Activated CD4-positive, alpha-beta T cell treated with anti-CD3 and anti-CD28 coated beads, Interleukin-2, amount 10 ng/mL, durations not matched to agents 7 days and 5 days (primary cell): Measurements from ENCODE around the gene CLEC4E. TPM values are rescaled to one million over a fixed set of nuclear protein-coding genes. Genes with fewer than 3 reads are reported as not detected.

Experiments used
- CTCF ChIA-PET: fragments of 350-600 bp; sonication (Branson Sonifier 250); formaldehyde crosslinking; loops from one replicate; lab custom pipeline; 2021; ENCODE audit warnings: antibody characterized with exemption; lab: Charles Lee
- POLR2A ChIA-PET: fragments of 350-600 bp; sonication (Branson Sonifier 250); formaldehyde crosslinking; loops from one replicate; lab custom pipeline; 2021; ENCODE audit warnings: antibody characterized with exemption; lab: Charles Lee
- DNase-seq: peaks from one replicate; pipeline ENCODE4 v3.0.0-alpha.2; 2020
- H3K27ac Mint-ChIP-seq: one replicate; pipeline ENCODE4 v1.8.0; 2021; ENCODE audit warnings: mild to moderate bottlenecking, moderate library complexity, mixed read lengths
- H3K27me3 Mint-ChIP-seq: one replicate; pipeline ENCODE4 v1.8.0; 2021; ENCODE audit warnings: mixed read lengths
- H3K36me3 Mint-ChIP-seq: one replicate; pipeline ENCODE4 v1.8.0; 2021; ENCODE audit warnings: low read depth, mixed read lengths
- H3K4me1 Mint-ChIP-seq: one replicate; pipeline ENCODE4 v1.8.0; 2021; ENCODE audit warnings: mixed read lengths
- H3K4me3 Mint-ChIP-seq: one replicate; pipeline ENCODE4 v1.8.0; 2021; ENCODE audit warnings: mild to moderate bottlenecking, moderate library complexity, mixed read lengths
- H3K9me3 Mint-ChIP-seq: one replicate; pipeline ENCODE4 v1.8.0; 2021; ENCODE audit warnings: mixed read lengths
- total RNA-seq, 2 experiments: library from RNA; stranded (reverse); gene quantifications; one replicate each; pipeline ENCODE4 v1.2.3, GENCODE V29; 2021

Gene CLEC4E
- total RNA-seq, 2 experiments from 2014 or later, result not detected

DNA sequence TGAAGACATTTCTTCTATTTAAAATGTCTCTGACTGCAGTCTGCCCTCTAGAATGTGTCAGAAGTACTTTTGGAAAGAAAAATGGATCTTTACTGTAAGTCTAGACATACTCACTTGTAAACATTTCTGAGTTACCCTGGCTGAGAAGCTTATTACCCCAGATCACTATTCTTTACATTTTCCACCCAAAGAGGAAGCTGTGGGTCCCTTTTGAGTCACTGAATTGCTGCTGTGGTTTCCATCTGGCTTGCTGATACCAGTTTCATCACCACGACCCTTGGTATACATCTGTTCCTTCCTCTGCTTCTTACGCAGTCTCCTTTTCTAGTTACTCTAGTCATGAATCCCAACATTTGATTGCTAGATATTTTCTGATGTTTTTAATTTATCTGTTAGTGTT lies 47.6 kb downstream of the CLEC4E start:
- ChIA-PET CTCF (no interaction called here), POLR2A (no interaction called here)
- Mint-ChIP-seq H3K9me3 (no peaks in the 10 kb centered on the region), H3K4me1 (peaks cover 23% of the 10 kb centered on the region), H3K27me3 (peaks cover 46% of the 10 kb centered on the region), H3K27ac (peak overlapping the region; percentile 20), H3K36me3 (no peaks in the 10 kb centered on the region), H3K4me3 (no peak overlapping the region)
- DNase-seq, result peak; percentile 67

DNA sequence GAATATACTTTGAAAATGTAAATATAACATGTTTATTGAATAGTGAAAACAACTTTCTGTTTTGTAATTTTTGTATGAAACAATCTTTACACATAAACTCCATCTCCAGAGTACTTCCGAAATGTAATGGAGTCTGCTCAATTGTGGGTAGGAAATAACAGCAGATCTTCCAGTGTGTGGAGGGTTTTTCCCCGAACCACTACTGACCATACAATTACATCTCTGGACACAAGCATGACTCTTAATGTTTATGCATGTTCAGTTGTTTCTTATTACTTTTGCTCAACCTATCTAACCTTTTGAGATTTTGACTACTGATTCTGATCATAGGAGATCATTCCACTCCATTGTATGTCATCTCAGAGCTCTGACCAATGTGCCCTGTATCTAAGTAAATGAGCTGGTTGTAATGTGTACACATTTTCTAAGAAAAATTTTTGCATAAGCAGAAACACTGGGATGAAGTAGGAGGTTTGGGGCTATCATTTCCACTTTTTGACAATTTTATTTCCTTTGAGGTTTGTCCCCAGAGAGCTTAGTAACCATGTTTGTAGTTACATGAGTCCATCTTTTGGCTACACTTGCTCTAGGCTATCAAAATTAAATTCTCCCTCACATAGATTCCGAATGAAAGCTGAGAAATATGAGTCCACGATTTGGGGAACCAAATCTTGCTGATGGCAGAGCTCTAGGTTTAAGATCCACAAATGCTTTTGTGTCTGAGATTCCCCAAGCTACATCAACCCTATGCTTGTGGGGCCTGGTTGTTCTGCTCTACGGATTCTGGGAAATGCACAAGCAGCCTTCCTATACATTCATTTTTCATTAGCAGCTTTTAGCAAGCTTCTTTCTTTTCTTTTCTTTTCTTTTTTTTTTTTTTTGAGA lies 48.8 kb downstream of the CLEC4E start:
- DNase-seq, result no peak
- Mint-ChIP-seq H3K4me3 (no peak overlapping the region), H3K27ac (no peak overlapping the region), H3K27me3 (peaks cover 45% of the 10 kb centered on the region), H3K36me3 (no peaks in the 10 kb centered on the region), H3K4me1 (peaks cover 23% of the 10 kb centered on the region), H3K9me3 (no peaks in the 10 kb centered on the region)
- ChIA-PET POLR2A (no interaction called here), CTCF (interaction anchor here (0.6 kb wide), 2 partner anchors 536 to 747 kb away, joined by 3 read pairs; no protein-coding TSS in a partner anchor)

Other genes with a start within 250 kb of the CLEC4E start
- gene CLEC6A, start 84.9 kb downstream of the CLEC4E start, total RNA-seq, result not detected
- not detected for gene CLEC4D, start 27.4 kb downstream of the CLEC4E start, total RNA-seq
- not detected for gene AICDA, start 72.0 kb upstream of the CLEC4E start, total RNA-seq
- gene MFAP5, start 121.9 kb upstream of the CLEC4E start, total RNA-seq, result not detected
- gene RIMKLB, start 157.1 kb upstream of the CLEC4E start, total RNA-seq, result 1 to 10 TPM; 4.7 TPM